Esophagus (tissue), 2 donors: ENCODE measurements around the gene DDX47. TPM values are rescaled to one million over a fixed set of nuclear protein-coding genes. Genes with fewer than 3 reads are reported as not detected.
"Not testable (repeated sequence)": the region's sequence is repeated elsewhere in the genome, so short reads cannot be mapped to it uniquely, and the experiment has no call there.

Experiments
- H3K27ac ChIP-seq, 2 donors: one replicate each; pipeline ENCODE4 v1.5.1; 2013; ENCODE audit warnings: low read depth in 2 of 2, mild to moderate bottlenecking in 2 of 2, inconsistent platforms in 1 of 2, low read length in 1 of 2, moderate library complexity in 1 of 2
- H3K27me3 ChIP-seq, 2 donors: one replicate each; pipeline ENCODE4 v1.6.1; 2013; ENCODE audit warnings: low read length in 2 of 2, control low read depth in 1 of 2, mild to moderate bottlenecking in 1 of 2; ENCODE audit not compliant: insufficient read depth in 2 of 2, control insufficient read depth in 1 of 2
- H3K36me3 ChIP-seq, 2 donors: one replicate each; pipeline ENCODE4 v1.6.1; 2013; ENCODE audit warnings: low read length in 1 of 2; ENCODE audit not compliant: control insufficient read depth in 2 of 2, insufficient read depth in 2 of 2
- H3K4me1 ChIP-seq, 2 donors: one replicate each; pipeline ENCODE4 v1.6.1; 2013; ENCODE audit warnings: low read length in 1 of 2; ENCODE audit not compliant: control insufficient read depth in 2 of 2, insufficient read depth in 2 of 2
- H3K4me3 ChIP-seq, 2 donors: one replicate each; pipeline ENCODE4 v1.5.1; 2013; ENCODE audit warnings: low read length in 2 of 2, mild to moderate bottlenecking in 2 of 2, low read depth in 1 of 2, moderate library complexity in 1 of 2
- H3K9me3 ChIP-seq, 2 donors: one replicate each; pipeline ENCODE4 v1.6.1; 2013; ENCODE audit warnings: mild to moderate bottlenecking in 2 of 2, low read depth in 1 of 2, low read length in 1 of 2, moderate library complexity in 1 of 2; ENCODE audit not compliant: control insufficient read depth in 2 of 2, insufficient read depth in 1 of 2
- WGBS, 2 donors: extraction: QIAGEN DNeasy Blood & Tissue Kit; methylation state at CpG; one replicate each; pipeline ENCODE4 v1.1.7; 2013; 5-methylcytosine and 5-hydroxymethylcytosine counted together
- polyA plus RNA-seq, 2 donors: library from polyadenylated mRNA; stranded (reverse); fragments of 200-250 nt; gene quantifications; one replicate each; pipeline ENCODE4 v1.2.3, GENCODE V29; 2013
- donor health status: healthy with polysubstance abuse.
- donor health status: Bipolar disorder and iron deficiency.

Gene DDX47
- polyA plus RNA-seq, 2 donors, result 17.7 to 33.4 TPM

DNA sequence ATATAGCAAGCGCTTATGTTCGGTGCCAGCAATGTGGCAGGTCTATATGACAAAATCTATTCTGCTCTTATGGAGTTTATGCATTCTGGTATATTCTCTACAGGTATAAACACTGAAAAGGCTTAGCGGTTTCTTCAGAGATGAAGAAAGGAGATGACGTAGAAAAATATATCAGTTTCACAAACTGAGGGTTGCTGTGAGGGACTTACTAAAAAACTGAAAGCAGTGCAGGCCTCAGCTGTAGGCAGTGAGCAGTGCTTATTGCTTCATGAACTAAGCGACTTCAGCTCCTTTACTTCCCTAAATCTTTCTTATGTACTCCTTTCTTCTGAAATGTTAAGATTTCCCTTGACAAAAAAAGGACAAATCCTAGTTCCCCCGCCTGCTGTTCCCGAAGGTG, 4.5 kb downstream of the DDX47 start:
- H3K27me3 ChIP-seq, result no peaks in the 10 kb centered on the region
- H3K27ac ChIP-seq, result no peak overlapping the region
- H3K4me3 ChIP-seq, result no peak overlapping the region
- H3K36me3 ChIP-seq, result peaks cover 0 to 4% of the 10 kb centered on the region in 2 donors
- H3K4me1 ChIP-seq, result no peaks in the 10 kb centered on the region
- WGBS, 2 donors, result 93% methylated on average over 7 of the region's 7 CpGs
- H3K9me3 ChIP-seq, result no peaks in the 10 kb centered on the region

GRCh38 chr12:12818701-12819100, 5.6 kb downstream of the DDX47 start:
- H3K4me1 ChIP-seq, result no peaks in the 10 kb centered on the region
- H3K4me3 ChIP-seq, result no peak overlapping the region
- H3K27ac ChIP-seq, result no peak overlapping the region
- no peaks in the 10 kb centered on the region for H3K27me3 ChIP-seq
- no peaks in the 10 kb centered on the region for H3K9me3 ChIP-seq
- H3K36me3 ChIP-seq, result peaks cover 4% of the 10 kb centered on the region in 2 donors
- 92 to 96% methylated on average over 4 of the region's 4 CpGs for WGBS, 2 donors

- Histone ChIP-seq H3K4me1 (no peaks in the 10 kb centered on the region), H3K9me3 (no peaks in the 10 kb centered on the region), H3K27me3 (no peaks in the 10 kb centered on the region), H3K36me3 (peaks cover 4 to 6% of the 10 kb centered on the region in 2 donors), H3K4me3 (no peak overlapping the region), H3K27ac (no peak overlapping the region)
- WGBS, 2 donors, result 85% methylated on average over 2 of the region's 2 CpGs
These were observed 6.1 kb downstream of the DDX47 start for GRCh38 chr12:12819221-12819620.

- no peaks in the 10 kb centered on the region for H3K27me3 ChIP-seq
- WGBS, 2 donors, result 33 to 56% methylated on average over 2 of the region's 2 CpGs
- peaks cover 4 to 8% of the 10 kb centered on the region in 2 donors for H3K36me3 ChIP-seq
- H3K9me3 ChIP-seq, result no peaks in the 10 kb centered on the region
- peak overlapping the region in 1 of 2 donors; percentile 31 for H3K27ac ChIP-seq
- H3K4me3 ChIP-seq, result no peak overlapping the region
- no peaks in the 10 kb centered on the region for H3K4me1 ChIP-seq
These were observed 6.7 kb downstream of the DDX47 start for GRCh38 chr12:12819752-12820311.

GRCh38 chr12:12820376-12820775, 7.2 kb downstream of the DDX47 start:
- not testable (repeated sequence) for H3K27me3 ChIP-seq, H3K9me3 ChIP-seq, H3K4me3 ChIP-seq, H3K27ac ChIP-seq, H3K4me1 ChIP-seq
- peaks cover 4 to 14% of the 10 kb centered on the region in 2 donors for H3K36me3 ChIP-seq
- WGBS, 2 donors, result 97 to 98% methylated on average over 11 of the region's 11 CpGs

GRCh38 chr12:12821975-12822374, 8.8 kb downstream of the DDX47 start:
- no peaks in the 10 kb centered on the region for H3K27me3 ChIP-seq
- H3K4me1 ChIP-seq, result no peaks in the 10 kb centered on the region
- H3K27ac ChIP-seq, result no peak overlapping the region
- H3K9me3 ChIP-seq, result no peaks in the 10 kb centered on the region
- 86 to 88% methylated on average over 6 of the region's 6 CpGs for WGBS, 2 donors
- H3K4me3 ChIP-seq, result no peak overlapping the region
- H3K36me3 ChIP-seq, result peaks cover 4 to 20% of the 10 kb centered on the region in 2 donors

DNA sequence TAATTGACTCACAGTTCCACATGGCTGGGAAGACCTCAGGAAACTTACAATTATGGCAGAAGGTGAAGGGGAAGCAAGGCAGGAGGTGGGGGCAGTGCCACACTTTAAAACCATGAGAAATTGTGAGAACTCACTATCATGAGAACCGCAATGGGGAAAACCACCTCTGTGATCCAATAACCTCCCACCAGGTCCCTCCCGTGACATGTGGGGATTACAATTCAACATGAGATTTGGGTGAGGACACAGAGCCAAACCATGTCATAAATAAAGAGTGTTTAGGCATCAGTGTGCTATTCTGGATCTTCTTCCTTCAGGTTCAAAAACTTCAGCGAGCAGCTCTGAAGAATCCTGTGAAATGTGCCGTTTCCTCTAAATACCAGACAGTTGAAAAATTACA, 9.7 kb downstream of the DDX47 start:
- Histone ChIP-seq H3K9me3 (no peaks in the 10 kb centered on the region), H3K36me3 (peaks cover 4 to 23% of the 10 kb centered on the region in 2 donors), H3K27ac (no peak overlapping the region), H3K4me3 (no peak overlapping the region), H3K4me1 (no peaks in the 10 kb centered on the region), H3K27me3 (no peaks in the 10 kb centered on the region)
- 95 to 97% methylated on average over 4 of the region's 4 CpGs for WGBS, 2 donors

DNA sequence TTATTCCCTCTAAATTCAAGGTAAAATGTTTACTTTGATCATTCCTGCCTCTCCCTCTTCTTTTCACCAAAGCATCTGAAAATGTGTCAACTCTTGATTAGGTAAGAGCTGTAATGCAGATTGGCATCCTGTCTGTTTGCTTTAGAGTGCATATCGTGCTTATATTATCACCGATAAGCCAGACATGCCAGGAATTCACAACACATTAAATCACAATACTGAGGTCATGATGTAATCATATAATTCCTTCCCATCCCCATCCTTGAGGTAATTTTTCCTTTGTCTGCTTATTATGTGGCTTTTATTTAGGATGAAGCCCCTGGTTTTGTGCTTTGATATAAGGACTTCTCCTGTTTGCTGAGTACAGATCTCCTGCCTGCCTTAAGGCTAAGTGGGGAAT, 10.2 kb downstream of the DDX47 start:
- Histone ChIP-seq H3K27ac (no peak overlapping the region), H3K9me3 (no peaks in the 10 kb centered on the region), H3K4me1 (no peaks in the 10 kb centered on the region), H3K36me3 (peaks cover 4 to 23% of the 10 kb centered on the region in 2 donors), H3K27me3 (no peaks in the 10 kb centered on the region), H3K4me3 (no peak overlapping the region)
- 62 to 63% methylated on average over 2 of the region's 2 CpGs for WGBS, 2 donors

GRCh38 chr12:12823811-12824210, 10.7 kb downstream of the DDX47 start:
- Histone ChIP-seq H3K4me3 (no peak overlapping the region), H3K4me1 (no peaks in the 10 kb centered on the region), H3K36me3 (peaks cover 4 to 23% of the 10 kb centered on the region in 2 donors), H3K9me3 (no peaks in the 10 kb centered on the region), H3K27ac (no peak overlapping the region), H3K27me3 (no peaks in the 10 kb centered on the region)
- WGBS, 2 donors, result 98 to 99% methylated on average over 5 of the region's 5 CpGs

GRCh38 chr12:12835378-12836146, 22.4 kb downstream of the DDX47 start:
- Histone ChIP-seq H3K4me3 (no peak overlapping the region), H3K27ac (peak overlapping the region; percentile 45 to 72), H3K36me3 (peaks cover 0 to 2% of the 10 kb centered on the region in 2 donors), H3K27me3 (no peaks in the 10 kb centered on the region), H3K9me3 (no peaks in the 10 kb centered on the region), H3K4me1 (no peaks in the 10 kb centered on the region)
- WGBS, 2 donors, result 69 to 73% methylated on average over 7 of the region's 7 CpGs
